AG09319 (cell line): Measurements from ENCODE around the gene MAPKAPK3.

Experiments
- DNase-seq: peaks from one replicate; pipeline ENCODE4 v3.0.0-alpha.2; 2010; ENCODE audit warnings: low read depth; ENCODE audit errors: extremely low read depth
- TF ChIP-seq, protein P1 (sequence below): IDR thresholded peaks from 2 replicates; pipeline ENCODE4 v1.5.1; 2011; ENCODE audit warnings: low read depth, mild to moderate bottlenecking, inconsistent platforms, low read length, moderate library complexity

MAPKAPK3 gene

GRCh38 chr3:50600841-50601591 lies 15.9 kb upstream of the MAPKAPK3 start:
- TF ChIP-seq, protein P1, sequence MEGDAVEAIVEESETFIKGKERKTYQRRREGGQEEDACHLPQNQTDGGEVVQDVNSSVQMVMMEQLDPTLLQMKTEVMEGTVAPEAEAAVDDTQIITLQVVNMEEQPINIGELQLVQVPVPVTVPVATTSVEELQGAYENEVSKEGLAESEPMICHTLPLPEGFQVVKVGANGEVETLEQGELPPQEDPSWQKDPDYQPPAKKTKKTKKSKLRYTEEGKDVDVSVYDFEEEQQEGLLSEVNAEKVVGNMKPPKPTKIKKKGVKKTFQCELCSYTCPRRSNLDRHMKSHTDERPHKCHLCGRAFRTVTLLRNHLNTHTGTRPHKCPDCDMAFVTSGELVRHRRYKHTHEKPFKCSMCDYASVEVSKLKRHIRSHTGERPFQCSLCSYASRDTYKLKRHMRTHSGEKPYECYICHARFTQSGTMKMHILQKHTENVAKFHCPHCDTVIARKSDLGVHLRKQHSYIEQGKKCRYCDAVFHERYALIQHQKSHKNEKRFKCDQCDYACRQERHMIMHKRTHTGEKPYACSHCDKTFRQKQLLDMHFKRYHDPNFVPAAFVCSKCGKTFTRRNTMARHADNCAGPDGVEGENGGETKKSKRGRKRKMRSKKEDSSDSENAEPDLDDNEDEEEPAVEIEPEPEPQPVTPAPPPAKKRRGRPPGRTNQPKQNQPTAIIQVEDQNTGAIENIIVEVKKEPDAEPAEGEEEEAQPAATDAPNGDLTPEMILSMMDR, result no peak
- peak; percentile 95 for DNase-seq

DNA sequence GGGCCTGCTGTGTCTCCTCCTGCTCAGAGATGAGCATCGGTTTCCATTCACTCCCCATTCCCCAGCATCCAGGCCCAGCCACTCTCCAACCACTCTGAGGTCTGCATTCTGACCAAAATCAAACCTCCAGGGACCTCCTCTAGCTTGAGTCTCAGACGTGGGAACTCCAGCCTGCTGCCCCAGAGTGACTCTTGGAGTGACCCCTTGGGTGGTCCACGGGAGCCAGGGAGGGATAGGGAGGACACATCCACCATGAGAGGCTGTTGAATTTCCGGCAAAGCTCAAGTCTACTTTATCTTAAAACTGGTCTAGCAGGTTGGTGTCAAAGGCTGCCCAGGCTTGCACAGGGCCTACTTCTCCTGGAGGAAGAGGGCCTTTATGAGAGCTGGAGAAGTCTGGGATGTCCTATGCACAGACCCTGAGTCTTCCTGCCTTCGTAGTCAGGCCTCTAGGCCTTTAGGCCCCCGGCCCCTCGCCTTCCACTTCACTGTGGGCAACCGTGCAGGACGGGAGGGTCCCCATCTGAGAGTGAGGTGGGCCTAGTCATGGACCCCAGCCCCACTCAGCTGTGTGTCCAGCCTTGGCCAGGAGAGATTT lies 14.3 kb upstream of the MAPKAPK3 start:
- TF ChIP-seq, protein P1, result no peak
- DNase-seq, result no peak

GRCh38 chr3:50603261-50604109 lies 13.5 kb upstream of the MAPKAPK3 start:
- no peak for DNase-seq
- TF ChIP-seq, protein P1, result no peak

DNA sequence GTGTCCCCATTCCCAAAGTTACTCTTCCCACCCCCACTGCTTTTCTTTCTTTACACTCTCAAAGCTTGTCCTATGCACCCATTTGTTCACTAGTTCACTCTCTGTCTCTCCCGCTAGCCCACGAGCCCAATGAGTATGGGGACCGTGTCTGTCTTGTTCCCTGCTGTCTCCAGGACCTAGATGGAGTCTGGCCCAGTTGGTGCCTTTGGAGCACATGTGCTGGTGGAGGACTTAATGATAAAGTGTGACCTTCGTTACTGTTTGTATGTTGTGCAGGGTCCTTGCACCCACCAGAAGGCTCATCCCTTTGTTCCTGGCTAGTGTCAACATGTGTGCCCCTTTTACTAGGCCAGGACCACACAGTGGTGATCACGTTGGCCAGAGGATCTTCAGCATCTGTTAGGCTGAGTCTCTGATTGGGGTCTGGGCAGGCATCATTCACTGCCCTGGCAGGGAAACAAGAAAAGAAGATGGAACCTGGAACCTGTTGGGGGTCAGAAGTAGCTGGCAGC lies 12.8 kb upstream of the MAPKAPK3 start:
- TF ChIP-seq, protein P1, result no peak
- DNase-seq, result no peak

- no peak for DNase-seq
- TF ChIP-seq, protein P1, result no peak
Observed at GRCh38 chr3:50604628-50605588, 12.0 kb upstream of the MAPKAPK3 start.

DNA sequence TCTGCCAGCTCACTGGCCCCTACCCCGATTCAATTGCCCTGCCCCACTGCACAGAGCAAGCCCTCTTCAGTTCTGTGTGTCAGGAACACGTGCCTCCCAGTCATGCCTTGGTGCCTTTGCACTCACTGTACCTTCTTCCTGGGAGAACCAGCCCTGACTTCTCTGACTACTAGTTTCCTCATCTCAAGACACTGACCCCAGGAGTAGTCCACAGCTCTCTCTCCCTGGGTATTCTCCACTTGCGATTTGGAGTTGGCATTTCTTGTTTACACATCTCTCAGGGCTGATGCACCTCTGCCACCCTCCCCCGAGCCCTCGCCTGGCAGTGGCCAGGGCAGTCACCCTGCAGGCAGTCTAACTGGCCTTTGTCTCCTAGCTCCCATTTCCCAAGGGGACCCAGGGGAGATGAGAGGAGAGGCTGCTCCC lies 11.0 kb upstream of the MAPKAPK3 start:
- no peak for DNase-seq
- TF ChIP-seq, protein P1, result no peak
